Measurements from ENCODE around the gene UMAD1.

The UMAD1 gene

GRCh38 chr7:7768977-7769709, 128.6 kb downstream of the UMAD1 start:
- FAIRE-seq = no peak

DNA sequence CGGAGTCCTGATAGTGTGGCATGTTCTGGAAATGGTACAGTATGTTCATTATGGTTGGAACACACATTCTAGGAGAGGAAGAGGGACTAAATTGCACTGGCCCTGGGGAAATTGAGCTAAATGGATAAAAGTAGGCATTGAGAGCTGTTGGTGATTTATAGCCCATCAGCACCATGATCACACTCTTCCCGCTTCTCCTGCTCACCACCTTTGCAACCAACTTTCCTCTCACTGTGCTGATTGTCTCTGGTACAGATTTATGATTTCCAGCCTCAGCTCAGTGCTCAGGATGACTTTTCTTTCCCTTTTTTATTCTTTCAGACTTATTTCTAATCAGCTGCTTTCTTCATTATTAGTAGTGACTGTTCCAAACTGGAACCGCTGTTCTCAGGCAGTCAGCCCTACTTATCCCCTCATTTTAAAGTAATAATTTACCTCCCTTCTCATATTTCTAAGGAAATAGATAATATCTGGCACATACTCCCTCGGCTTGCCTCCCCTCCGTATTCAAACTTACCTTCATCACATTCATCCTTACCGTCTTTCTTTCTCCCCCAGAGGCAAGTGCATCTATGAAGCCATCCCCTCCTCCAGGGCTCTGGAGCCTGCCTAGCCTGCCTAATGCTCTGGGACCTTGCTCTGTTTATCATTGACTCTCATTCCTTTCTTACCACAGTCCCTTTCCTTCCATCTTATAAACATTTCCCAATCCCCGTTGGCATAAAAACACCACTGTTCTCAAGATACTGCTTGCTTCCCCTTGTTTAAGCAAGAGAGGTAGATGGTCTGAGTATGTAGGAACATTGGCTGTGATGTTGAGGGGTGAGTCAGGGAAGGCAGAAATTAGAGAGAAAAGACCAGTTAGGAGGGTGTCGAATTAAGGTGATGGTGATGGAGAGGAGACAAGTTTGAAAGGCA, 129.4 kb downstream of the UMAD1 start:
- FAIRE-seq = no peak

- FAIRE-seq = no peak
These were observed 130.9 kb downstream of the UMAD1 start for GRCh38 chr7:7771452-7771851.

DNA sequence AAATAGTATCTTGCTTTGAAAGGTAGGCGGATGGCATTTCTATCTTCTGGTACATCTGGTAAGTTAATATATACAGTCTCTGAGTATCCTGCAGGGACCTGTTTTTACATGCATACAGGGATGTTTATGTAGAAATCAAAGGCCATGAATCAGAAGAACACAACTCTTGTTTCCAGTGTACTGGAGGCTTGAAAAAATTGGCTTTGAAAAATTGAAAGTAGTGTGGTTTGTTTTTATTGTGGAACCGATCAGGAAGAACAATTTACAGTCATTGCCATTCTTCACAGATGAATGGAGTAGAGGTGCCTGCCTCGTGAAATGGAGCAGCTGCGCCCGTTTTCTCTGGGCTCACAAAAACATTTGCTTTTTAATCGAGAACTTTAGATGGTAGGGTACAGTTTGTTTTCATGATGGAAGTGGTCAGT, 131.9 kb downstream of the UMAD1 start:
- FAIRE-seq = no peak

DNA sequence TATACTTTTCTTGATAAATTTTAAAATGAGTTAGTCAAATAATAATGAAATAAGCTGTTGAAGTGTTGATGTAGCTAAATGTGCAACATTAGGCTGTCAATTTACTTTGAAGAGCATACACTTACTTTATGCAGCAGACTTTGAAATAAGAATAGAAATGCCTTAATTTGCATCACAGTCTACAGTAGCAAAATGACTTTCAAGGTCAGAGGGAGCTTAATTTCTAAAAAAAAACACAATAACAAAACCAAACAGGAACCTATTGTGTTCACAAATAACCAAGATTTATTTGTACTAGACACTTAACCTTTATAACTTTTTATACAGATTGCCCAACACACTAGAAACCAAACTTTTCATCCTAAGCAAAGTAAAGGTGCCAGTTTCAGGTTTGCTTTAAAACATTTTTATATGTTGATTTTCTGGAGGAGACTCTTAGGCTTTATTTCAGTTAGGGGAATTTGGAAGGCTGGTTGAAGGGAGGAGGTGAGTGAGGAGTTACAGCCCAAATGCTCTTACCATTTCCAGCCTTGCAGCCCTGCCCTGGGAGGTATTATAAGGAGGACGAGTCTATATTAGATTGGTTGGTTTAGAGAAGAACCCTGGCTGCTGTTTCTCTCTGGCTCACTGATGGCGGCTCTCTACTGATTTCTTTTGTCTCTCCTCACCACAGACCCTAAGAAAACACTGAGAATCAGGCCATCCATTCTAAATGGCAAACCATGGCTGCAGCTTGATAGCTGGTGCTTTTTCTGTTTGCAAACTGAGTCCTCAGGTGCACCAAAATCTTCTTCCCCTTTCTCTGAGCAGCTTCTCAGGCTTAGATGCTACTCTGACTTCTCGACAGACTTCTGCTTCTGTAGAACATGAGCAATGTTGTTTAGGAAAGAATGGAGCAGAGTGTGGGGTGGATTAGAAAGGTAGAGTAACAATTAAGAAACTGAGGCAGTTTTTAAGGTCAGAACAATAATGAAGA, 133.1 kb downstream of the UMAD1 start:
- no peak for FAIRE-seq

- no peak for FAIRE-seq
These were observed 139.3 kb downstream of the UMAD1 start for GRCh38 chr7:7779888-7780287.

DNA sequence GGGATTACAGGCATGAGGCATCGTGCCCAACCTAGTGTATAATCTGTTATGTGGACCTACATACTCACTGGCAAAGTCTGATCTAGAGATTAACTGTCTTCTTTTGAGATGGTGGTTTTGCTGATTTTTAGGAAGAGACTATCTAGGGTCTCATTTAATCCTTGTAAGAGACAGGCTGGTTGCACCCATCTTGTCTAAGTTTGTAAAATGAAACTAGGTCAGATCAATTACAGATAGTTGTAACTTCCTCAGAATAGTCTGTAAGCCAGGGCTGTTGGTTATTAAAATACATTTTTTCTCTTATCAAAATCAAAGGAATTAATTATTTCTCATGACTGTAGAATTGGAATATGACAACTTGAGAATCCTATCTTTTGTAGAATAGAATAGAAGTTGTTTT, 142.4 kb downstream of the UMAD1 start:
- no peak for FAIRE-seq

- no peak for FAIRE-seq
These were observed 144.9 kb downstream of the UMAD1 start for GRCh38 chr7:7785344-7785973.

DNA sequence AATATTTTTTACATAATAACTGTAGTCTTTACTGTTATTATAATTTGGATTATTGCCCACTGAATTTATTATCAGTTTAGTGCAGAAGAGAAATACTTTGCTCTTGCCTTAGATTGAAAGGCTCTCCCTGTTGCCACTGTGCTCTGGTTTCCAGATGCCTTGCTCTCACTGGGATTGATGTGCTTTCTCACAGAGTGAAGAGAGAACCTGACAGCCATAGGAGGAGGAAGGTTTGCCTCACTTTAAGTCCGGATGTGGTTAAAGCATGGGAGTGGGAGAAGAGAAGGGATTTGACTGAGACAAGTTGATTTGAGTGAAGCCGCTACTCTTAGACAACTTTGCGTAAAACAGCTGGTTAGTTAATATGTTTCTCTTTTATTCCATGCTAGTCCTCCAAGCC, 146.0 kb downstream of the UMAD1 start:
- no peak for FAIRE-seq

DNA sequence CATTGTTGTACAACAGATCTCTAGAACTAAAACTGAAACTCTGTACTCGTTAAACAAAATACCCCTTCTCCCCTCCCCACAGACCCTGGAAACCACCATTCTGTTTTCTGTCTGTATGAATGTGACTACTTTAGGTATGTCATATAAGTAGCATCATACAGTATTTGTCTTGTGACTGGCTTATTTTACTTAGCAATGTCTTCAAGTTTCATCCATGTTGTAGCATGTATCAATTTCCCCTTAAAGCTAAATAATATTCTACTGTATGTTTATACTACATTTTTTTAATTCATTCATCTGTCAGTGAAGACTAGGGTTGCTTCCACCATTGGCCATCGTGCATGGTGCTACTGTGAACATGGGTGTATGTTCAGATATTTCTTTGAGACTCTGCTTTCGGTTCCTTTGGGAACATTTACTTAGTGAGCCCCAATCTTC, 149.0 kb downstream of the UMAD1 start:
- no peak for FAIRE-seq

- no peak for FAIRE-seq
These were observed 149.6 kb downstream of the UMAD1 start for GRCh38 chr7:7790041-7790741.

DNA sequence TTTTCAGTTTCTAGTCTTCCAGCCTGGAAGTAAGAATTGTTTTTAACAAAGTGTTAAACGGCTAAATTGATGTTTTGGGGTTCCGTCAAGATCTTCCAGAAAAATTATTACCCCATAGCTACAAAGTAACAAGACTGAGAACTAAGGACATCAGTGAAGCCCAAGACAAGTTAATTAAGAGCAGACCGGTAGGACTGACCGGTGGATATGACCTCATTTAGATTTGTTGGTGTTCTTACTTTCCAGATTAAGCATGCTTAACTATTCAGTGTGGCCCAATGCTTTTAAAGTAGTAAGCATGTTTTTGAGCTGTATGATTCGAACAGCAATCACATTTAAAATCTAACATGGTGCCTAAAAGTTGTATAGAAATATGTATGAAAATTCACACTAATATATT, 151.0 kb downstream of the UMAD1 start:
- FAIRE-seq = no peak

- FAIRE-seq = no peak
These were observed 151.5 kb downstream of the UMAD1 start for GRCh38 chr7:7792056-7792455.

DNA sequence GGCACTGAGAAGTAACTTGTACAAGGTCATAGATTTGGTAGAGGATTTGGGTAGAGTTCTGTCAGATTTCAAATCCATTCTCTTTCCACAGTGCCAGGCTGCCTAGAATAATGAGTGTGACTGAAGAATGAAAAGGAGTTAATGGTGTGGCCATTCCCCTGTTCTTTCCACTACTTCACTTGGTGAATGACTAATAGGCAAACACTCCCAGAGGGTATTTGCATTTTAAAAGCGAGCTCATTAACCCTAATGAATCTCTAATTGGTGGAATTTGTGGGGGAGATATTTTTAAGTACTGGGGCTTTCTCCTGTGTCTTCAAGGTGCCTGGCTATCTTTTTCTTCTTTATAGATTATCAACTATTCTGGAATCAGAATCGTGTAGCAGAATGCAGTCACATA, 152.7 kb downstream of the UMAD1 start:
- no peak for FAIRE-seq

DNA sequence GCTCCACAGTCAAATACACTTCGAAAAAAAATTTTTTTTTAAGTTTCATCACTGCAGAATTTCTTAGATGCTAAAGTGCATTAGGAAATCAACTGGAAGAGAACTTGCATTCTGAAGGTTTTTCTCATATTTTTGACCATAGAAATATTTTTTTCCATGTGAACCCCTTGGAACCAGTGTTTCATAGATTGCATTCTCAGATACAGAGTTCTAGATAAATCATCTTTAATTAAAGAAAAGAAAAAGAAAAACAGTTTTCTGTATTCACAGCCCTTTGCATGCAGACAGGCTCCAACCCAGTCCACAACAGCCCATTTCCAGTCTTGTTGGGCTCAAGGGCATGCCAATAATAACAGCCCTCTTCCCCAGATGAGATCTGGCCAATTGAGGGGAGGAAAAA, 153.4 kb downstream of the UMAD1 start:
- FAIRE-seq = no peak

DNA sequence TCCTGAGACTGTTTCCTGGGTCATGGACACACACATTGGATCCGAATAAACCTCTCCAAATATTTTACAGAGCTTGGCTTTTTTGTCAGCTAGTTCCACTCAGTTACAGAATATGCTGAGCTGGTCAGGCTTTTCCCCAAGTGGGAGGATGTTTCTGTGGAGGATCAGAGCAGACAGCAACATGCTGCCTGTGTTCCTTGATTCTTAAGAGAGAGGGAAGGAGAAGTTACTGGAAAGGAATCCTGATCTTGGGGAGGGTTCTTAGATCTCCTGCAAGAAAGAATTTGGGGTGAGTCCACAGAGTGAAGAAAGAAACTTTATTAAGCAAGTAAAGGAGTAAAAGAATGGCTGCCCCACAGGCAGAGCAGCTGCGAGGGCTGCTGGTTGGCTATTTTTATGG, 154.7 kb downstream of the UMAD1 start:
- FAIRE-seq = no peak

DNA sequence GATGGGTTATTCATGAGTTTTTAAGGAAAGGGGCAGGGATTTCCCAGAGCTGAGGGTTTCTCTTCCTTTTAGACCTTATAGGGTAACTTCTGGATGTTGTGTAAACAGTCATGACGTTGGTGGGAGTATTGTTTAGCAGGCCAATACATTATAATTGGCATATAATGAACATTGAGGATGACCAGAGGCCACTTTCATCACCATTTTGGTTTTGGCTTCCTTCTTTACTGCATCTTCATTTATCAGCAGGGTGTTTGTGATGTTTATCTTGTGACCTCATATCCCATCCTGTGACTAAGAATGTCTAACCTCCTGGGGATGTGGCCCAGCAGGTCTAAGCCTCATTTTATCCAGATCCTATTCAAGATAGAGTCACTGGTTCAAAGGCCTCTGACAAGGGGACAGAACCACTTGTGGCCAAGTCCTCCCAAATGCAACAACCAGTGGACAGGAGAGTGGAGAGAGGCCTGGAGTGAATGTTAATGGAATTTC, 155.1 kb downstream of the UMAD1 start:
- no peak for FAIRE-seq

- FAIRE-seq = no peak
These were observed 158.0 kb downstream of the UMAD1 start for GRCh38 chr7:7798510-7798909.

DNA sequence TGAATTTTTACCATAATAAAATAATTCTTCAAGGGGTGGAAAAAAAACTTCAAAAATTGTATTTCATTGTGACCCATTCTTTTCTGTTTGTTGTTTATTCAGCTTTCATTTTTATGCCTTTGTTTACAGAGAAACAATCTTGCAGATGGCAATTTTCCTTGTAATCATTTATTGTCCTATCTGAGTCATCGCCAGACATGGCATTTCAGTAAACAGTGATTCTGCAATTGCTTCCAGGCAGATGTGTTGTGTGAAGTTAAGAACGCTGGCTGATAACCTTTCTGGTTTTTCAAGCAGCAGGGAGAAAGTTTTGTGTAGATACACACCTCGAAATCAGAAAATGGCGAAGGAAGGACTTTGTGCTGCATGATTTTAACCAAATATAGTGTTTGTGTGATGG, 158.6 kb downstream of the UMAD1 start:
- FAIRE-seq = no peak

GRCh38 chr7:7802531-7802930, 162.0 kb downstream of the UMAD1 start:
- FAIRE-seq = no peak

GRCh38 chr7:7803715-7804178, 163.2 kb downstream of the UMAD1 start:
- no peak for FAIRE-seq
